HG03025 (cell line): Measurements from ENCODE around the gene ZNF248.
"Not testable (repeated sequence)": the region's sequence is repeated elsewhere in the genome, so short reads cannot be mapped to it uniquely, and the experiment has no call there.

Experiments
- ATAC-seq: cut with Tn5 transposase; IDR thresholded peaks from one replicate; pipeline ENCODE4 v1.9.1; 2021; ENCODE audit warnings: mild to moderate bottlenecking, moderate library complexity; ENCODE audit not compliant: unreplicated experiment, low FRiP score

ZNF248 gene

GRCh38 chr10:37754538-37755323 is 102.7 kb downstream of the ZNF248 start:
- ATAC-seq, result no peak

GRCh38 chr10:37752334-37752875 is 105.0 kb downstream of the ZNF248 start:
- no peak for ATAC-seq

GRCh38 chr10:37748170-37748569 is 109.2 kb downstream of the ZNF248 start:
- ATAC-seq, result no peak

- no peak for ATAC-seq
These were observed 110.3 kb downstream of the ZNF248 start for GRCh38 chr10:37747081-37747480.

GRCh38 chr10:37741831-37742230 is 115.6 kb downstream of the ZNF248 start:
- no peak for ATAC-seq

- ATAC-seq, result no peak
These were observed 118.2 kb downstream of the ZNF248 start for GRCh38 chr10:37739181-37739580.

GRCh38 chr10:37738241-37738640 is 119.2 kb downstream of the ZNF248 start:
- ATAC-seq, result not testable (repeated sequence)

GRCh38 chr10:37737336-37737735 is 120.1 kb downstream of the ZNF248 start:
- ATAC-seq, result no peak

- ATAC-seq, result no peak
These were observed 121.3 kb downstream of the ZNF248 start for GRCh38 chr10:37736120-37736519.

GRCh38 chr10:37734971-37735370 is 122.4 kb downstream of the ZNF248 start:
- ATAC-seq, result no peak
